K562 (cell line): ENCODE measurements around the gene CDCP2. TPM values are rescaled to one million over a fixed set of nuclear protein-coding genes. Genes with fewer than 3 reads are reported as not detected.

Experiments
- ATF1 ChIP-seq, 2 experiments: fragments of 450-650 bp in 1 of 2; IDR thresholded peaks; 2 replicates each; pipeline ENCODE4 v1.6.1; 2016; ENCODE audit warnings: missing compliant biosample characterization in 1 of 2, missing genetic modification characterization in 1 of 2
- CHCHD3 ChIP-seq: fragments of 250-450 bp; sonication (Bioruptor Pico); IDR thresholded peaks from 2 replicates; pipeline ENCODE4 v2.1.2; 2022; ENCODE audit warnings: mild to moderate bottlenecking
- ELF4 ChIP-seq: fragments of 450-650 bp; formaldehyde crosslinking; IDR thresholded peaks from 2 replicates; pipeline ENCODE4 v1.4.0; 2022; ENCODE audit warnings: missing genetic modification characterization
- FOXA3 ChIP-seq, 2 experiments: fragments of 450-650 bp in 1 of 2; sonication (generic) in 1 of 2; formaldehyde crosslinking; IDR thresholded peaks in 1 of 2; conservative IDR thresholded peaks in 1 of 2; 2 replicates each; pipeline versions ENCODE4 v1.4.0 to v1.8.0; 2020 to 2022; ENCODE audit warnings: mild to moderate bottlenecking in 2 of 2, missing genetic modification reagents in 1 of 2
- GATAD2A ChIP-seq: fragments of 450-650 bp; IDR thresholded peaks from 2 replicates; pipeline ENCODE4 v1.6.1; 2017
- SETDB1 ChIP-seq: IDR thresholded peaks from one replicate; pipeline ENCODE4 v1.6.1; 2012; ENCODE audit warnings: low read length, control low read depth, inconsistent platforms
- SMAD2 ChIP-seq: fragments of 150-350 bp; IDR thresholded peaks from 2 replicates; pipeline ENCODE4 v1.6.1; 2014; ENCODE audit warnings: low read depth, mild to moderate bottlenecking, low read length
- TBL1XR1 ChIP-seq, 2 experiments: IDR thresholded peaks; 2 replicates each; pipeline ENCODE4 v1.6.1; 2012; ENCODE audit warnings: improper control_type of control experiment in 2 of 2, low read length in 2 of 2, mild to moderate bottlenecking in 1 of 2
- XRCC5 ChIP-seq: fragments of 200-400 bp; formaldehyde crosslinking; IDR thresholded peaks from 2 replicates; pipeline ENCODE4 v1.6.1; 2017; ENCODE audit warnings: low read depth, mild to moderate bottlenecking, low read length
- ZBTB34 ChIP-seq: fragments of 250-450 bp; sonication (Bioruptor Pico); IDR thresholded peaks from 2 replicates; pipeline ENCODE4 v1.8.0; 2021; ENCODE audit warnings: mild to moderate bottlenecking, moderate library complexity
- ZNF253 ChIP-seq: fragments of 250-450 bp; sonication (Bioruptor Pico); conservative IDR thresholded peaks from 2 replicates; pipeline ENCODE4 v1.6.1; 2021; ENCODE audit warnings: mild to moderate bottlenecking
- ZNF609 ChIP-seq: sonication (generic); formaldehyde crosslinking; IDR thresholded peaks from 2 replicates; pipeline ENCODE4 v1.8.1; 2023; ENCODE audit warnings: missing genetic modification reagents, mild to moderate bottlenecking, borderline replicate concordance
- polyA plus RNA-seq, 8 experiments: library from polyadenylated mRNA; depleted of rRNA in 4 of 8; stranded (reverse) in 5 of 8; unstranded in 3 of 8; fragments of >200 nt; fragmentation: Nextera tagmentation in 2 of 8; fragmentation: Illumina TruSeq in 1 of 8; extraction: Ambion mirVana in 2 of 8; extraction: Trizol in 1 of 8; gene quantifications; 2 replicates each; pipeline versions ENCODE4 v1.2.1 to v1.2.3, GENCODE V29; 2011 to 2014; ENCODE audit warnings: inconsistent platforms in 1 of 8, missing spikeins in 1 of 8
- total RNA-seq, 7 experiments: library from RNA; depleted of rRNA in 6 of 7; stranded (reverse); fragments of >200 nt in 6 of 7; fragmentation: Illumina TruSeq in 2 of 7; extraction: Trizol in 2 of 7; gene quantifications; 2 replicates each; pipeline versions ENCODE4 v1.2.1 to v1.2.3, GENCODE V29; 2011 to 2021; ENCODE audit warnings: low replicate concordance in 1 of 7
- TF ChIP-seq, protein P1 (sequence below), 3 experiments: fragments of 200-800 bp in 1 of 3; fragments of 250-450 bp in 1 of 3; fragments of 450-650 bp in 1 of 3; sonication (Bioruptor Pico) in 1 of 3; sonication (Bioruptor generic) in 1 of 3; formaldehyde crosslinking in 1 of 3; IDR thresholded peaks; 2 replicates each; pipeline versions ENCODE4 v1.6.1 to v1.8.0; 2016 to 2022; ENCODE audit warnings: mild to moderate bottlenecking in 2 of 3, missing genetic modification characterization in 2 of 3, missing compliant biosample characterization in 1 of 3, moderate library complexity in 1 of 3
- TF ChIP-seq, protein P2 (sequence below): fragments of 250-450 bp; sonication (Bioruptor Pico); IDR thresholded peaks from 2 replicates; pipeline ENCODE4 v1.4.0; 2020; ENCODE audit warnings: mild to moderate bottlenecking, moderate library complexity, borderline replicate concordance

The CDCP2 gene
- total and polyA plus RNA-seq, 9 of the 15 experiments (the other 6 are each of a cell fraction or from before 2014, with no cell fraction given): not detected

- no peak for TF ChIP-seq ZNF609 (CRISPR knock-in tag)
- TF ChIP-seq CHCHD3 (CRISPR knock-in tag): no peak
- 0 out of 4 replicates have a peak, but pooled peaks of 1 of the 2 experiments have one; percentile 44 for TF ChIP-seq TBL1XR1 (IDR thresholded peaks at IDR 0.05; ENCODE audit: low read length in 2 of 2)
- no peak for TF ChIP-seq ATF1 (CRISPR knock-in tag; IDR thresholded peaks at IDR 0.05)
- 0 out of 2 replicates have a peak, but pooled peaks have one; percentile 33 for TF ChIP-seq ATF1 (tag; IDR thresholded peaks at IDR 0.05)
- no peak for TF ChIP-seq SMAD2
- no peak for TF ChIP-seq XRCC5
- TF ChIP-seq, protein P1, sequence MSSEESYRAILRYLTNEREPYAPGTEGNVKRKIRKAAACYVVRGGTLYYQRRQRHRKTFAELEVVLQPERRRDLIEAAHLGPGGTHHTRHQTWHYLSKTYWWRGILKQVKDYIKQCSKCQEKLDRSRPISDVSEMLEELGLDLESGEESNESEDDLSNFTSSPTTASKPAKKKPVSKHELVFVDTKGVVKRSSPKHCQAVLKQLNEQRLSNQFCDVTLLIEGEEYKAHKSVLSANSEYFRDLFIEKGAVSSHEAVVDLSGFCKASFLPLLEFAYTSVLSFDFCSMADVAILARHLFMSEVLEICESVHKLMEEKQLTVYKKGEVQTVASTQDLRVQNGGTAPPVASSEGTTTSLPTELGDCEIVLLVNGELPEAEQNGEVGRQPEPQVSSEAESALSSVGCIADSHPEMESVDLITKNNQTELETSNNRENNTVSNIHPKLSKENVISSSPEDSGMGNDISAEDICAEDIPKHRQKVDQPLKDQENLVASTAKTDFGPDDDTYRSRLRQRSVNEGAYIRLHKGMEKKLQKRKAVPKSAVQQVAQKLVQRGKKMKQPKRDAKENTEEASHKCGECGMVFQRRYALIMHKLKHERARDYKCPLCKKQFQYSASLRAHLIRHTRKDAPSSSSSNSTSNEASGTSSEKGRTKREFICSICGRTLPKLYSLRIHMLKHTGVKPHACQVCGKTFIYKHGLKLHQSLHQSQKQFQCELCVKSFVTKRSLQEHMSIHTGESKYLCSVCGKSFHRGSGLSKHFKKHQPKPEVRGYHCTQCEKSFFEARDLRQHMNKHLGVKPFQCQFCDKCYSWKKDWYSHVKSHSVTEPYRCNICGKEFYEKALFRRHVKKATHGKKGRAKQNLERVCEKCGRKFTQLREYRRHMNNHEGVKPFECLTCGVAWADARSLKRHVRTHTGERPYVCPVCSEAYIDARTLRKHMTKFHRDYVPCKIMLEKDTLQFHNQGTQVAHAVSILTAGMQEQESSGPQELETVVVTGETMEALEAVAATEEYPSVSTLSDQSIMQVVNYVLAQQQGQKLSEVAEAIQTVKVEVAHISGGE (CRISPR knock-in tag; IDR thresholded peaks at IDR 0.05): no peak
- TF ChIP-seq SETDB1: no peak
- no peak for TF ChIP-seq FOXA3 (CRISPR knock-in tag; conservative IDR thresholded peaks at IDR 0.05 in 1 of 2, IDR thresholded peaks at IDR 0.05 in 1 of 2)
- no peak for TF ChIP-seq GATAD2A
- no peak for TF ChIP-seq ZBTB34 (CRISPR knock-in tag)
- TF ChIP-seq, protein P2, sequence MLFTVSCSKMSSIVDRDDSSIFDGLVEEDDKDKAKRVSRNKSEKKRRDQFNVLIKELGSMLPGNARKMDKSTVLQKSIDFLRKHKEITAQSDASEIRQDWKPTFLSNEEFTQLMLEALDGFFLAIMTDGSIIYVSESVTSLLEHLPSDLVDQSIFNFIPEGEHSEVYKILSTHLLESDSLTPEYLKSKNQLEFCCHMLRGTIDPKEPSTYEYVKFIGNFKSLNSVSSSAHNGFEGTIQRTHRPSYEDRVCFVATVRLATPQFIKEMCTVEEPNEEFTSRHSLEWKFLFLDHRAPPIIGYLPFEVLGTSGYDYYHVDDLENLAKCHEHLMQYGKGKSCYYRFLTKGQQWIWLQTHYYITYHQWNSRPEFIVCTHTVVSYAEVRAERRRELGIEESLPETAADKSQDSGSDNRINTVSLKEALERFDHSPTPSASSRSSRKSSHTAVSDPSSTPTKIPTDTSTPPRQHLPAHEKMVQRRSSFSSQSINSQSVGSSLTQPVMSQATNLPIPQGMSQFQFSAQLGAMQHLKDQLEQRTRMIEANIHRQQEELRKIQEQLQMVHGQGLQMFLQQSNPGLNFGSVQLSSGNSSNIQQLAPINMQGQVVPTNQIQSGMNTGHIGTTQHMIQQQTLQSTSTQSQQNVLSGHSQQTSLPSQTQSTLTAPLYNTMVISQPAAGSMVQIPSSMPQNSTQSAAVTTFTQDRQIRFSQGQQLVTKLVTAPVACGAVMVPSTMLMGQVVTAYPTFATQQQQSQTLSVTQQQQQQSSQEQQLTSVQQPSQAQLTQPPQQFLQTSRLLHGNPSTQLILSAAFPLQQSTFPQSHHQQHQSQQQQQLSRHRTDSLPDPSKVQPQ: no peak
- no peak for TF ChIP-seq ZNF253
- TF ChIP-seq ELF4 (CRISPR knock-in tag): no peak
Observed at GRCh38 chr1:54121482-54122134, 31.2 kb downstream of the CDCP2 start (continued).
